MG63 (cell line): Measurements from ENCODE around the gene UTS2B. TPM values are rescaled to one million over a fixed set of nuclear protein-coding genes. Genes with fewer than 3 reads are reported as not detected.
A peak's percentile ranks its signal among the peaks of the same experiment; 100 is the strongest.

Source experiments
- DNase-seq: peaks from one replicate; pipeline ENCODE4 v3.0.0-alpha.2; 2020
- H3K27me3 ChIP-seq: fragments of 250-450 bp; sonication (Bioruptor Pico); 2 replicates; pipeline ENCODE4 v1.5.1; 2020; ENCODE audit warnings: mild to moderate bottlenecking, moderate library complexity
- H3K36me3 ChIP-seq: fragments of 250-450 bp; sonication (Bioruptor Pico); 2 replicates; pipeline ENCODE4 v1.5.1; 2020; ENCODE audit warnings: mild to moderate bottlenecking, moderate library complexity
- H3K4me3 ChIP-seq: fragments of 250-450 bp; sonication (Bioruptor Pico); 2 replicates; pipeline ENCODE4 v1.5.1; 2020; ENCODE audit warnings: mild to moderate bottlenecking, moderate library complexity
- H3K9me3 ChIP-seq: fragments of 250-450 bp; sonication (Bioruptor Pico); 2 replicates; pipeline ENCODE4 v1.5.1; 2020; ENCODE audit warnings: mild to moderate bottlenecking, moderate library complexity
- total RNA-seq: library from RNA; depleted of rRNA; stranded (reverse); fragments of >200 nt; shearing (Covaris generic); gene quantifications from 2 replicates; pipeline ENCODE4 v1.2.3, GENCODE V29; 2014; ENCODE audit warnings: low replicate concordance

The UTS2B gene
- total RNA-seq, 1 experiment from 2014 or later, result not detected

DNA sequence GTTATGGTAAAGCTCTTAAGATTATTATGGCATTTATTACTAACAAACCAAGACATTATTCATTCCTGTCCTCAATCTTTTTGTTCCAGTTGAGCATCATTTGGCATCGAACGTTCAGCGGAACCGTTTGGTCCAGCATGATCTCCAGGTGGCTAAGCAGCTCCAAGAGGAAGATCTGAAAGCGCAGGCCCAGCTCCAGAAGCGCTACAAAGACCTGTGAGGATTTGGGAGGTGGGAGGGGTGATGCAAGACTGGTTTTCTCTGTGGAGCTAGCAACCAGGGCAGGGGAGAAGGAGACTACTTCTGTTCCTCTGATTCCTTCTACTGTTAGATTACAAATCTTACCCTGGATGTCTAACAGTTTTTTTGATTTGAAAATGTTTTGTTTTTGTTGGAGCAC lies 27.6 kb upstream of the UTS2B start:
- DNase-seq, result no peak
- H3K9me3 ChIP-seq, result no peaks in the 10 kb centered on the region
- H3K27me3 ChIP-seq, result no peaks in the 10 kb centered on the region
- peaks cover 44% of the 10 kb centered on the region for H3K36me3 ChIP-seq
- H3K4me3 ChIP-seq, result no peak overlapping the region

- Histone ChIP-seq H3K9me3 (no peaks in the 10 kb centered on the region), H3K27me3 (no peaks in the 10 kb centered on the region), H3K36me3 (peaks cover 38% of the 10 kb centered on the region), H3K4me3 (no peak overlapping the region)
- DNase-seq, result peak; percentile 80
These were observed 26.5 kb upstream of the UTS2B start for GRCh38 chr3:191356631-191357439.

- H3K36me3 ChIP-seq, result peaks cover 25% of the 10 kb centered on the region
- no peak for DNase-seq
- no peaks in the 10 kb centered on the region for H3K27me3 ChIP-seq
- H3K9me3 ChIP-seq, result no peaks in the 10 kb centered on the region
- H3K4me3 ChIP-seq, result no peak overlapping the region
These were observed 25.1 kb upstream of the UTS2B start for GRCh38 chr3:191355406-191355805.

DNA sequence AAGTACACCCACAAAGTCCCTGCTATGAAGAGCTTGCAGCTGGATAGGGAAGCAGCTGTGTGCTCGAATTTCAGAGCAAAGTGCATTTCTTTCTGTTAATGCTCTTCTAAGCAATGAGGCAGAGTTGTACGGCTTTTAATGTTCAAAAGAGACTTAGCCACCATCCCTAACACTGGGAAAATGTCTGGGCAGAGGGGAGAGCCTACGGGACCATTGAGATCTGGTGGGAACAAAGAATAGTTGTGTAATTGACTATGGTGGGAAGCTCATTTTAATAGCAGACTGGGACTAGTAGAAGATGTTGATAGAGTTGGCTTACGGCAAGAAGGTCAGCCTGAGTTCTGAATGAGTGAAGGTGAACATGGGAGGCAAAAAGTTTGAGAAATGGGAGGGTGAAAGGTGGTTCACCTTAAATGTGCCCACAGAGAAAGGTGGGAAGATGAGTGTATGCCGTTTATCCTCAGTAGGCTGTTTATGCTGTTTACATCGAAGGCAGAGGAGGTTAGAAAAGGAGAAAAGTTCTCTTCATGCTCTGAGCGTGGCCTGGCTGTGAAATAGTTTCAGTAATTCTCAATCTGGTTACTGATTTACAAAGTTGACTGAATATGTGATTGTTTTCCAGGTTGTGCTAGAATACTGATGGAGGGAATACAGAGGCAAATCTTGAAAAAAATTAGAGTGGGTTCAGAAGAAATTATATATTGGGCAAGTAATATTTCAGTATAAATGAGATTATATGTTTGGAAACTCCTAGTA lies 22.9 kb upstream of the UTS2B start:
- Histone ChIP-seq H3K4me3 (no peak overlapping the region), H3K27me3 (no peaks in the 10 kb centered on the region), H3K36me3 (peaks cover 9% of the 10 kb centered on the region), H3K9me3 (no peaks in the 10 kb centered on the region)
- no peak for DNase-seq

GRCh38 chr3:191352014-191352413 lies 21.7 kb upstream of the UTS2B start:
- DNase-seq, result no peak
- no peaks in the 10 kb centered on the region for H3K9me3 ChIP-seq
- H3K27me3 ChIP-seq, result no peaks in the 10 kb centered on the region
- no peaks in the 10 kb centered on the region for H3K36me3 ChIP-seq
- no peak overlapping the region for H3K4me3 ChIP-seq

GRCh38 chr3:191350396-191351090 lies 20.2 kb upstream of the UTS2B start:
- no peaks in the 10 kb centered on the region for H3K9me3 ChIP-seq
- H3K36me3 ChIP-seq, result no peaks in the 10 kb centered on the region
- no peaks in the 10 kb centered on the region for H3K27me3 ChIP-seq
- DNase-seq, result no peak
- no peak overlapping the region for H3K4me3 ChIP-seq

DNA sequence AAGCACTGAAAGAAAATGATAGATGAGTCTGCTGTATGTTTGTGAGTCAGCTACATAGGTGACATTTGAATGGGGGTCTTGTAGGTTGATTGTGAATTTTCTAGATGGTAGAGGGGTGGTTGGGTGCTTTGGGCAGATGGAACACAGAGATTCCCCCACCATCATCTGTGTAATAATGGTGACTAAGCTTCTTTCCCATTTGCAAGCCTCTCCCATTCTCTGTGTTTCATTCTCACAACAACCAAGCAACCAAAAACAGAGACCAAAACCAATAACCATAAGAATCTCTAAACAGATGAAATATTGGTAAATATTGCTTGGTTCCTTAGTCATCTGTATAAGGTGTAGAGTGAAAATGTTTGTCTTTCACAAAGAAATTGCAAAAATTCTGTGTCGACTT lies 17.8 kb upstream of the UTS2B start:
- Histone ChIP-seq H3K36me3 (no peaks in the 10 kb centered on the region), H3K9me3 (no peaks in the 10 kb centered on the region), H3K4me3 (no peak overlapping the region), H3K27me3 (no peaks in the 10 kb centered on the region)
- DNase-seq, result no peak

GRCh38 chr3:191347228-191347627 lies 16.9 kb upstream of the UTS2B start:
- no peak overlapping the region for H3K4me3 ChIP-seq
- no peaks in the 10 kb centered on the region for H3K36me3 ChIP-seq
- no peaks in the 10 kb centered on the region for H3K9me3 ChIP-seq
- no peak for DNase-seq
- no peaks in the 10 kb centered on the region for H3K27me3 ChIP-seq

DNA sequence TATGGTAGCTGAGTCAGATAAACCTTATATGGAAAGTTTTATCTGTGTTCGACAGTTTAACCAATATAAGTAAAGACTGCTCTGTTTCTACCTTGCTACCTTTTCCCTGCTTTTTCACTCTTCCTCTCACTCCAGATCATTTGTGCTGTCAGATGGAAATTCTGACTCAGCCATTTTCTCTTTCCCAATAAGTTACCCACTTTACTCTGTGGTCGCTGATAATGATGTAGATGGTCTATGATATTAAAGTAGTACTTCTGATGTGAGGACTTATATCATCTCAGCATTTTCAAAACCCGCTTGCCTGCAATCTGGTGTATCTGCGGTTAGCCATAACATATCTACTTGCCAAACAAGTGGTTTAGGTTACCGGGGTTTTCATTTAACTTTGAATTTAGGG lies 15.0 kb upstream of the UTS2B start:
- Histone ChIP-seq H3K36me3 (no peaks in the 10 kb centered on the region), H3K4me3 (no peak overlapping the region), H3K9me3 (no peaks in the 10 kb centered on the region), H3K27me3 (no peaks in the 10 kb centered on the region)
- no peak for DNase-seq

DNA sequence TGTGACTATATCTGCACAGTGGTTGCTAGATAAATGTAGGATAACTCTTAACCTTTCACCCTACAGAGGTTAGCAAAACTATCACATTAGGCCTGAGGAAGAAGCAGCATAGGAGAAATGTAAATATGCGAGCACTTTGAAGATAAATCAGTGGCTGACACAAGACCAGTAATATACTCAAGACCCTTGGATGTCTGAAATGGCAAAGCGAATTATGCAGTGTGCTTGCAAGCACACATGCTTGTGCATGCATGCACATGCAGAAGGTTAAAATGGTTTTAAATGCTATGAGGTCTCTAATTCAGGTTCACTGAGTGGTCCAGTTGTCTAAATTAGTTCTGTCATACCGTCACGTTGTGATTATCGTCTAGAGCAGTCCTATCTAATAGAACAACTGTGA lies 13.6 kb upstream of the UTS2B start:
- no peaks in the 10 kb centered on the region for H3K36me3 ChIP-seq
- no peaks in the 10 kb centered on the region for H3K27me3 ChIP-seq
- H3K4me3 ChIP-seq, result no peak overlapping the region
- H3K9me3 ChIP-seq, result no peaks in the 10 kb centered on the region
- no peak for DNase-seq

- no peaks in the 10 kb centered on the region for H3K9me3 ChIP-seq
- H3K4me3 ChIP-seq, result no peak overlapping the region
- no peak for DNase-seq
- no peaks in the 10 kb centered on the region for H3K27me3 ChIP-seq
- H3K36me3 ChIP-seq, result no peaks in the 10 kb centered on the region
These were observed 12.8 kb upstream of the UTS2B start for GRCh38 chr3:191343115-191343514.

DNA sequence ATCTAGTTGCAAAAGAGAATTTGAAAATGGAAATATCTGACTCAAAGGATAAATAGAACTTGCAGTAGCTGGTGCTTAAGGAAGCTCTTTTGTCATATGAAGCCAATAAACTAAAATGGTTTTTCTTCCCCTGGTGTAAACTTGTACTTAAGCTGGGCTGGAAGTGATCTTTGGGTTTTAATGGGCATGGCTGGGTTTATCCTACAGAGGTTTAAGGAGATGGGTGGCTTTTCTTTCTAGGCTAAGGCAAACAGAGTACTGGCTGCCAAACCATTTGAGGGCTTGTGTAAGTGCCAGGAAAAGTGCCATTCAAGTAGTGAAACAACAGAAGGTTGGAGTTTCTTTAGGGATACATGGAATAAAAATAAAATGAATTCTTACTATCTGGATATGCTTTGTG lies 12.1 kb upstream of the UTS2B start:
- DNase-seq, result no peak
- no peaks in the 10 kb centered on the region for H3K36me3 ChIP-seq
- H3K9me3 ChIP-seq, result no peaks in the 10 kb centered on the region
- no peaks in the 10 kb centered on the region for H3K27me3 ChIP-seq
- no peak overlapping the region for H3K4me3 ChIP-seq

GRCh38 chr3:191342006-191342405 lies 11.7 kb upstream of the UTS2B start:
- H3K4me3 ChIP-seq, result no peak overlapping the region
- DNase-seq, result no peak
- no peaks in the 10 kb centered on the region for H3K9me3 ChIP-seq
- H3K36me3 ChIP-seq, result no peaks in the 10 kb centered on the region
- H3K27me3 ChIP-seq, result no peaks in the 10 kb centered on the region

DNA sequence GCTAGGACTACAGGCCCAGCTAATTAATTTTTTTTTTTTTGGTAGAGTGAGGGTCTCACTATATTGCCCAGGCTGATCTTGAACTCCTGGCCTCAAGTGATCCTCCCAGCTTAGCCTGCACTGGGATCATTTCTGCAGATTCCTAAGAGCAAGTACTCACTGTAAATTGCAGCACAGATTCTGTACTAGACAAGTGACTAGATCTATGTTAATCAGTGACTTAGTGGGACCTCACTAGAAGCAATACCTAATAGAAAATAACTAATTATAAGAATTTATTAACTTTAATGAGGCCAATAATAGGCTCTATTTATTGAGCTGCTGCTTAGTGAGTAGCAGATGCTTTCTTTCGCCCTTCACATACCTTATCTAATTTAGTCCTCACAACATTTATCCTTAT lies 10.6 kb upstream of the UTS2B start:
- Histone ChIP-seq H3K36me3 (no peaks in the 10 kb centered on the region), H3K27me3 (no peaks in the 10 kb centered on the region), H3K9me3 (no peaks in the 10 kb centered on the region), H3K4me3 (no peak overlapping the region)
- DNase-seq, result no peak

DNA sequence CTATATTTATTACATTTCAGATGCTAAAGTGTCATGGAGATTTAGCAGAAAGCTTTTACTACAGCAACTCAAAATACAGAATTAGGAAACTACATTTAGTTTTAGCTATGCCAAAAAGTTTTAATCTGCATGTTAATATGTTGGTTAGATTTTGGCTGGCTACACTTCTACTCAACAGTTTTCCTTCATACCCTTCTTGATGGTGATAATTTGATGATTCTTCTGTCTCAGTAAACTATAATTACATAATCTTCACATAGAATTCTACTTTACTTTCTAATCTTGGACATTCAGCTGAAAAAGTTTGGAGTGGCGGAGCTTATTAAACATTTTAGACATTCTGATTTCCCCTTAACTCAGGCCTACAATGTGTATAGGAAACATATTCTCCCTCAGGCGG lies 10.0 kb upstream of the UTS2B start:
- Histone ChIP-seq H3K4me3 (no peak overlapping the region), H3K27me3 (no peaks in the 10 kb centered on the region), H3K9me3 (no peaks in the 10 kb centered on the region), H3K36me3 (no peaks in the 10 kb centered on the region)
- DNase-seq, result no peak

- Histone ChIP-seq H3K9me3 (no peaks in the 10 kb centered on the region), H3K36me3 (no peaks in the 10 kb centered on the region), H3K27me3 (no peaks in the 10 kb centered on the region), H3K4me3 (no peak overlapping the region)
- DNase-seq, result no peak
These were observed 9.1 kb upstream of the UTS2B start for GRCh38 chr3:191339316-191339917.

GRCh38 chr3:191338177-191338488 lies 7.8 kb upstream of the UTS2B start:
- Histone ChIP-seq H3K9me3 (no peaks in the 10 kb centered on the region), H3K4me3 (no peak overlapping the region), H3K27me3 (no peaks in the 10 kb centered on the region), H3K36me3 (no peaks in the 10 kb centered on the region)
- no peak for DNase-seq
